HepG2 (cell line): ENCODE measurements around the gene SEMA3B. TPM values are rescaled to one million over a fixed set of nuclear protein-coding genes. Genes with fewer than 3 reads are reported as not detected.

Experiments
- BCL6 ChIP-seq: IDR thresholded peaks from 2 replicates; pipeline ENCODE4 v1.6.1; 2016; ENCODE audit warnings: missing genetic modification reagents, missing compliant biosample characterization
- FLYWCH1 ChIP-seq: sonication (generic); formaldehyde crosslinking; IDR thresholded peaks from 2 replicates; pipeline ENCODE4 v1.8.1; 2023; ENCODE audit warnings: mild to moderate bottlenecking, missing genetic modification reagents
- HMG20A ChIP-seq: IDR thresholded peaks from 2 replicates; pipeline ENCODE4 v1.6.1; 2016; ENCODE audit warnings: borderline replicate concordance
- IRF2 ChIP-seq: IDR thresholded peaks from 2 replicates; pipeline ENCODE4 v1.6.1; 2018; ENCODE audit warnings: missing genetic modification reagents, missing compliant biosample characterization
- IRX3 ChIP-seq: sonication (generic); formaldehyde crosslinking; IDR thresholded peaks from 2 replicates; pipeline ENCODE4 v1.8.1; 2023; ENCODE audit warnings: mild to moderate bottlenecking, low read depth, missing genetic modification reagents, borderline replicate concordance
- MEIS1 ChIP-seq: sonication (generic); formaldehyde crosslinking; IDR thresholded peaks from 2 replicates; pipeline ENCODE4 v1.9.0; 2021; ENCODE audit warnings: mild to moderate bottlenecking, missing genetic modification reagents, moderate library complexity, borderline replicate concordance
- NKX3-1 ChIP-seq: sonication (generic); formaldehyde crosslinking; IDR thresholded peaks from 2 replicates; pipeline ENCODE4 v1.5.0; 2020; ENCODE audit warnings: missing genetic modification reagents
- PTBP1 ChIP-seq: fragments of 200-400 bp; formaldehyde crosslinking; IDR thresholded peaks from 2 replicates; pipeline ENCODE4 v1.6.1; 2018; ENCODE audit warnings: low read length, low read depth; ENCODE audit not compliant: poor library complexity, severe bottlenecking
- SMARCC2 ChIP-seq: fragments of 450-650 bp; IDR thresholded peaks from 2 replicates; pipeline ENCODE4 v1.6.1; 2017; ENCODE audit warnings: antibody characterized with exemption, mild to moderate bottlenecking
- SP1 ChIP-seq, 2 experiments: fragments of 450-650 bp in 1 of 2; sonication (generic) in 1 of 2; formaldehyde crosslinking in 1 of 2; IDR thresholded peaks; 2 replicates each; pipeline versions ENCODE4 v1.4.0 to v1.6.1; 2016 to 2020; ENCODE audit warnings: missing genetic modification reagents in 1 of 2
- SRSF1 ChIP-seq: fragments of 200-400 bp; formaldehyde crosslinking; optimal IDR thresholded peaks from 2 replicates; pipeline ENCODE3; 2017; ENCODE audit warnings: mild to moderate bottlenecking, low read depth, low read length, moderate library complexity
- ZNF136 ChIP-seq: sonication (generic); formaldehyde crosslinking; IDR thresholded peaks from 2 replicates; pipeline ENCODE4 v1.8.1; 2022; ENCODE audit warnings: low read depth, mild to moderate bottlenecking, moderate library complexity, missing genetic modification reagents
- ZNF234 ChIP-seq: sonication (generic); formaldehyde crosslinking; conservative IDR thresholded peaks from 2 replicates; pipeline ENCODE4 v1.5.1; 2020; ENCODE audit warnings: mild to moderate bottlenecking, missing genetic modification reagents
- ZNF777 ChIP-seq: sonication (generic); formaldehyde crosslinking; IDR thresholded peaks from 2 replicates; pipeline ENCODE4 v1.4.0; 2020; ENCODE audit warnings: missing genetic modification reagents
- ZNF816 ChIP-seq: sonication (generic); formaldehyde crosslinking; IDR thresholded peaks from 2 replicates; pipeline ENCODE4 v1.8.0; 2022; ENCODE audit warnings: missing genetic modification reagents, mild to moderate bottlenecking, borderline replicate concordance
- ZSCAN22 ChIP-seq: sonication (generic); formaldehyde crosslinking; IDR thresholded peaks from 2 replicates; pipeline ENCODE4 v1.4.0; 2020; ENCODE audit warnings: mild to moderate bottlenecking, missing genetic modification reagents
- ZZZ3 ChIP-seq: sonication (generic); formaldehyde crosslinking; IDR thresholded peaks from 2 replicates; pipeline ENCODE4 v1.4.0; 2020; ENCODE audit warnings: missing genetic modification reagents, mild to moderate bottlenecking, borderline replicate concordance
- polyA plus RNA-seq, 8 experiments: library from polyadenylated mRNA; depleted of rRNA in 3 of 8; stranded (reverse) in 7 of 8; unstranded in 1 of 8; fragments of >200 nt; fragmentation: Illumina TruSeq in 4 of 8; extraction: Trizol in 4 of 8; gene quantifications; 2 replicates each; pipeline versions ENCODE4 v1.2.1 to v1.2.3, GENCODE V29; 2011 to 2016; ENCODE audit warnings: low read depth in 4 of 8, missing spikeins in 1 of 8, mixed read lengths in 1 of 8; ENCODE audit not compliant: insufficient read depth in 1 of 8
- total RNA-seq, 5 experiments: library from RNA; depleted of rRNA; stranded (reverse); fragments of >200 nt; fragmentation: Illumina TruSeq; extraction: Trizol; gene quantifications; 2 replicates each; pipeline ENCODE4 v1.2.3, GENCODE V29; 2016; ENCODE audit warnings: low read depth in 1 of 5
- TF ChIP-seq, protein P1 (sequence below): IDR thresholded peaks from 2 replicates; pipeline ENCODE4 v1.6.1; 2016; ENCODE audit warnings: low read depth
- TF ChIP-seq, protein P2 (sequence below): sonication (generic); formaldehyde crosslinking; IDR thresholded peaks from 2 replicates; pipeline ENCODE4 v1.5.0; 2020; ENCODE audit warnings: missing genetic modification reagents
- TF ChIP-seq, protein P3 (sequence below): sonication (generic); formaldehyde crosslinking; IDR thresholded peaks from 2 replicates; pipeline ENCODE4 v1.4.0; 2020; ENCODE audit warnings: missing genetic modification reagents, mild to moderate bottlenecking, borderline replicate concordance

The SEMA3B gene
- total and polyA plus RNA-seq, 2 of the 13 experiments (the other 11 are each of a cell fraction or from before 2014, with no cell fraction given) = 93.2 to 158 TPM

DNA sequence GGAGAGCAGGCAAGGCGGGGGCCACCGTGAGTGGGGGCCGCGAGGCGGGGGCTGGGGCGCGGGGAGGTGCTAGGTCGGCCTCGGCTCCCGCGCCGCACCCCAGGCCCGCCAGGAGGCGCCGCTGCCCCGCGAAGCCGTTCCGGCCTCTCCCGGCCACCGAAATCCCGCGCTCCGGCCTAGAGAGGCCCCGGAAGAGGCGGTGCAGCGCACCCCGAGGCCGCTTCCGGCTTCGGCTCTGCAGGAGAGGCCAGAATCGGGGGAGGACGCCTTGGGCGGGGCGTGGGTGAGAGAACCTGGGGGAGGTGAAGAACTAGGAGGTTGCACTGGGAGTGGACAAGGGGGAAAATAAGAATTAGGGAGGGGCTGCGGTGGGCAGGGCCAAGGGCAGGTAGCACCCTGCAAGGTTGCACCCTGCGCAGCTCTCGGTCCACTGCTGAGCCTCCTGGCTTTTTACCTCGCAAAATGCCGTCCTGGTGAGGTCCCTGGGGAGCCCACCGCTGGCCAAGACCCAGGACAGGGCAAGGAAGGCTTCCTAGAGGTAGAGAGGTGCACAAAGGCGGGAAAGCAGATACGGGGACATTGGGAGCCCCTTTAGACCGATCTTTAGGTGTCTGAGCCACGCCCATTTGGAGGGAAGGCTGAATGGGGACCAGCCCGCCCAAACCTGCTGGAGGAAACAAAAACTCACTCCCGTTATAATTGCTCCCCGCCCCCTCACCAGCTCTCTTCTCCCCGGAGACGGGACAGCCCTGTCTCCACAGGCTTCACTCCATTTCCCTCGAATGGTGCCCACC lies 41.4 kb upstream of the SEMA3B start (continued):
- TF ChIP-seq FLYWCH1 (CRISPR knock-in tag) (no peak), MEIS1 (CRISPR knock-in tag) (no peak), SP1 (IDR thresholded peaks at IDR 0.05) (no peak), SP1 (CRISPR knock-in tag; IDR thresholded peaks at IDR 0.05) (peak; percentile 86), PTBP1 (no peak), ZNF234 (CRISPR knock-in tag) (no peak), BCL6 (CRISPR knock-in tag) (no peak), HMG20A (CRISPR knock-in tag) (0 out of 2 replicates have a peak, but pooled peaks have one; percentile 2), ZZZ3 (peak; percentile 42; the same call in 1 of the 2 replicates), IRX3 (CRISPR knock-in tag) (no peak), ZSCAN22 (CRISPR knock-in tag) (no peak), SMARCC2 (no peak), NKX3-1 (CRISPR knock-in tag) (no peak), ZNF816 (no peak), IRF2 (CRISPR knock-in tag) (peak; percentile 75; the same call in 1 of the 2 replicates), ZNF777 (CRISPR knock-in tag) (no peak; the same call in 1 of the 2 replicates), ZNF136 (CRISPR knock-in tag) (peak; percentile 49; the same call in 1 of the 2 replicates), SRSF1 (no peak)
- TF ChIP-seq, protein P1, sequence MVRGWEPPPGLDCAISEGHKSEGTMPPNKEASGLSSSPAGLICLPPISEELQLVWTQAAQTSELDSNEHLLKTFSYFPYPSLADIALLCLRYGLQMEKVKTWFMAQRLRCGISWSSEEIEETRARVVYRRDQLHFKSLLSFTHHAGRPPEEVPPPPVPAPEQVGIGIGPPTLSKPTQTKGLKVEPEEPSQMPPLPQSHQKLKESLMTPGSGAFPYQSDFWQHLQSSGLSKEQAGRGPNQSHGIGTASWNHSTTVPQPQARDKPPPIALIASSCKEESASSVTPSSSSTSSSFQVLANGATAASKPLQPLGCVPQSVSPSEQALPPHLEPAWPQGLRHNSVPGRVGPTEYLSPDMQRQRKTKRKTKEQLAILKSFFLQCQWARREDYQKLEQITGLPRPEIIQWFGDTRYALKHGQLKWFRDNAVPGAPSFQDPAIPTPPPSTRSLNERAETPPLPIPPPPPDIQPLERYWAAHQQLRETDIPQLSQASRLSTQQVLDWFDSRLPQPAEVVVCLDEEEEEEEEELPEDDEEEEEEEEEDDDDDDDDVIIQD (CRISPR knock-in tag) = no peak; the same call in 1 of the 2 replicates
- TF ChIP-seq, protein P2, sequence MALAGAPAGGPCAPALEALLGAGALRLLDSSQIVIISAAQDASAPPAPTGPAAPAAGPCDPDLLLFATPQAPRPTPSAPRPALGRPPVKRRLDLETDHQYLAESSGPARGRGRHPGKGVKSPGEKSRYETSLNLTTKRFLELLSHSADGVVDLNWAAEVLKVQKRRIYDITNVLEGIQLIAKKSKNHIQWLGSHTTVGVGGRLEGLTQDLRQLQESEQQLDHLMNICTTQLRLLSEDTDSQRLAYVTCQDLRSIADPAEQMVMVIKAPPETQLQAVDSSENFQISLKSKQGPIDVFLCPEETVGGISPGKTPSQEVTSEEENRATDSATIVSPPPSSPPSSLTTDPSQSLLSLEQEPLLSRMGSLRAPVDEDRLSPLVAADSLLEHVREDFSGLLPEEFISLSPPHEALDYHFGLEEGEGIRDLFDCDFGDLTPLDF (CRISPR knock-in tag) = peak; percentile 70; the same call in 1 of the 2 replicates
- TF ChIP-seq, protein P3, sequence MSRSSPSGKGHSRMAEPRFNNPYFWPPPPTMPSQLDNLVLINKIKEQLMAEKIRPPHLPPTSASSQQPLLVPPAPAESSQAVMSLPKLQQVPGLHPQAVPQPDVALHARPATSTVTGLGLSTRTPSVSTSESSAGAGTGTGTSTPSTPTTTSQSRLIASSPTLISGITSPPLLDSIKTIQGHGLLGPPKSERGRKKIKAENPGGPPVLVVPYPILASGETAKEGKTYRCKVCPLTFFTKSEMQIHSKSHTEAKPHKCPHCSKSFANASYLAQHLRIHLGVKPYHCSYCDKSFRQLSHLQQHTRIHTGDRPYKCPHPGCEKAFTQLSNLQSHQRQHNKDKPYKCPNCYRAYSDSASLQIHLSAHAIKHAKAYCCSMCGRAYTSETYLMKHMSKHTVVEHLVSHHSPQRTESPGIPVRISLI (CRISPR knock-in tag) = no peak
